Calu3 (cell line): ENCODE data around the gene LNX2. TPM values are rescaled to one million over a fixed set of nuclear protein-coding genes. Genes with fewer than 3 reads are reported as not detected.
A peak's percentile ranks its signal among the peaks of the same experiment; 100 is the strongest.

Experiments used
- BruUV-seq: library from RNA; stranded (reverse); fragments of 400-500 nt; replicated peaks from 2 replicates; lab custom pipeline; 2021; lab: Mats Ljungman, UMichigan
- CTCF ChIA-PET: fragments of 300-600 bp; sonication (Branson Sonifier 250); formaldehyde crosslinking; loops from one replicate; lab custom pipeline; 2022; ENCODE audit warnings: antibody characterized with exemption; lab: Charles Lee
- DNase-seq: peaks from one replicate; pipeline ENCODE4 v3.0.0; 2022
- H3K27ac Mint-ChIP-seq: one replicate; pipeline ENCODE4 v1.8.0; 2022; ENCODE audit warnings: mixed read lengths; ENCODE audit not compliant: unreplicated experiment
- H3K27me3 Mint-ChIP-seq: one replicate; pipeline ENCODE4 v1.8.0; 2022; ENCODE audit warnings: mixed read lengths; ENCODE audit not compliant: unreplicated experiment
- H3K36me3 Mint-ChIP-seq: one replicate; pipeline ENCODE4 v1.8.0; 2022; ENCODE audit warnings: mild to moderate bottlenecking, moderate library complexity, mixed read lengths; ENCODE audit not compliant: insufficient read depth, unreplicated experiment
- H3K4me1 Mint-ChIP-seq: one replicate; pipeline ENCODE4 v1.8.0; 2022; ENCODE audit warnings: mild to moderate bottlenecking, low read depth, mixed read lengths; ENCODE audit not compliant: unreplicated experiment
- H3K4me3 Mint-ChIP-seq: one replicate; pipeline ENCODE4 v1.8.0; 2022; ENCODE audit warnings: mild to moderate bottlenecking, low read depth, moderate library complexity, mixed read lengths; ENCODE audit not compliant: unreplicated experiment
- H3K9me3 Mint-ChIP-seq: one replicate; pipeline ENCODE4 v1.8.0; 2022; ENCODE audit warnings: low read depth, mixed read lengths; ENCODE audit not compliant: unreplicated experiment
- intact Hi-C: fragments of 100-400 bp; cut with micrococcal nuclease; formaldehyde crosslinking; loops from one replicate; pipeline ENCODE4 v1.10.0; 2022; ENCODE audit not compliant: unreplicated experiment
- total RNA-seq: library from RNA; stranded (reverse); gene quantifications from 2 replicates; pipeline ENCODE4 v1.2.3, GENCODE V29; 2022
- TF ChIP-seq, protein P1 (sequence below): fragments of 200-600 bp; IDR thresholded peaks from one replicate; pipeline ENCODE4 v1.8.0; 2022; ENCODE audit warnings: antibody characterized with exemption; ENCODE audit not compliant: unreplicated experiment

Gene LNX2
- total RNA-seq, 1 experiment from 2014 or later, result 11.0 TPM

DNA sequence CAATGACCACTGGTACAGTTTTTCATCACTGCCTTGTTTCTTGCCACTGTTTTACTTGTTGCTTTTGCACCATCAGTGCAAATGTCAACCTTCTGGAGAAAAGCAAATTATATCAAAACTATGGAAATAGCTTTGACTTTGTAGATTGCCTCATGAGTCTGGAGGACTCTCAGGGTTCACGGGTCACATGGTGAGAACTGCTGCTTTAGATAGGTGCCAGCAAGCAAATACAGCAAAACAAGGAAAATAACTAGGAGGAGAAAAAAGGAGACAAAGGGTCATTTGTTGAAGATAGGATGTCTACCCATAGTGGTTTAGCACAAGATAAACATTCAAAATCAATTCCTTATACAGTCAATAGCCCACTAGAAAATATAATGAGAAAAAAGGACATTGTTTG is 34.5 kb upstream of the LNX2 start:
- intact Hi-C loops, result no loop called here
- CTCF ChIA-PET, result no interaction called here
- Mint-ChIP-seq H3K9me3 (peaks cover 2% of the 10 kb centered on the region), H3K27me3 (no peaks in the 10 kb centered on the region), H3K27ac (peak overlapping the region; percentile 55), H3K4me1 (peaks cover 26% of the 10 kb centered on the region), H3K36me3 (no peaks in the 10 kb centered on the region), H3K4me3 (no peak overlapping the region)
- no TSS peak for BruUV-seq
- TF ChIP-seq, protein P1, sequence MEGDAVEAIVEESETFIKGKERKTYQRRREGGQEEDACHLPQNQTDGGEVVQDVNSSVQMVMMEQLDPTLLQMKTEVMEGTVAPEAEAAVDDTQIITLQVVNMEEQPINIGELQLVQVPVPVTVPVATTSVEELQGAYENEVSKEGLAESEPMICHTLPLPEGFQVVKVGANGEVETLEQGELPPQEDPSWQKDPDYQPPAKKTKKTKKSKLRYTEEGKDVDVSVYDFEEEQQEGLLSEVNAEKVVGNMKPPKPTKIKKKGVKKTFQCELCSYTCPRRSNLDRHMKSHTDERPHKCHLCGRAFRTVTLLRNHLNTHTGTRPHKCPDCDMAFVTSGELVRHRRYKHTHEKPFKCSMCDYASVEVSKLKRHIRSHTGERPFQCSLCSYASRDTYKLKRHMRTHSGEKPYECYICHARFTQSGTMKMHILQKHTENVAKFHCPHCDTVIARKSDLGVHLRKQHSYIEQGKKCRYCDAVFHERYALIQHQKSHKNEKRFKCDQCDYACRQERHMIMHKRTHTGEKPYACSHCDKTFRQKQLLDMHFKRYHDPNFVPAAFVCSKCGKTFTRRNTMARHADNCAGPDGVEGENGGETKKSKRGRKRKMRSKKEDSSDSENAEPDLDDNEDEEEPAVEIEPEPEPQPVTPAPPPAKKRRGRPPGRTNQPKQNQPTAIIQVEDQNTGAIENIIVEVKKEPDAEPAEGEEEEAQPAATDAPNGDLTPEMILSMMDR, result no peak
- no peak for DNase-seq

DNA sequence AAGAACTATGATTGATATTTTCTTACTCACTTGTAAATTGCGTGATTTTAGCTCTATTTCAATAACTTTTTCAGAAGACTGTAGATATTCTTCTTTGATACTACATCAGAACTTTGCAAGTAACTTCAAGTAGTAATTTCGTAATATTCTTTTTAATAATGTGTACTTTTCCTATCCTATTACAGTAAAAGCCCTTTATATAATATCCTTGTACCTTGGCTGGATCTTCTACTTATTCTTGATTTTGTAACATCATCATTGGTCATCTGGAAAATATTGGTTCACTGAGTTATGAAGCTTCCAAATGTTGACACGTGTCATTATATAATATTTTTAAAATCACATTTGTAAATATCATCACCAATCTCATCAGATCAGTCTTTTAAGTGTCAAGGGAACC is 33.7 kb upstream of the LNX2 start:
- no peaks in the 10 kb centered on the region for H3K27me3 Mint-ChIP-seq
- H3K9me3 Mint-ChIP-seq, result peaks cover 2% of the 10 kb centered on the region
- no peak overlapping the region for H3K4me3 Mint-ChIP-seq
- peaks cover 19% of the 10 kb centered on the region for H3K4me1 Mint-ChIP-seq
- TF ChIP-seq, protein P1, result no peak
- DNase-seq, result no peak
- intact Hi-C loops, result no loop called here
- CTCF ChIA-PET, result no interaction called here
- no peaks in the 10 kb centered on the region for H3K36me3 Mint-ChIP-seq
- no TSS peak for BruUV-seq
- no peak overlapping the region for H3K27ac Mint-ChIP-seq

DNA sequence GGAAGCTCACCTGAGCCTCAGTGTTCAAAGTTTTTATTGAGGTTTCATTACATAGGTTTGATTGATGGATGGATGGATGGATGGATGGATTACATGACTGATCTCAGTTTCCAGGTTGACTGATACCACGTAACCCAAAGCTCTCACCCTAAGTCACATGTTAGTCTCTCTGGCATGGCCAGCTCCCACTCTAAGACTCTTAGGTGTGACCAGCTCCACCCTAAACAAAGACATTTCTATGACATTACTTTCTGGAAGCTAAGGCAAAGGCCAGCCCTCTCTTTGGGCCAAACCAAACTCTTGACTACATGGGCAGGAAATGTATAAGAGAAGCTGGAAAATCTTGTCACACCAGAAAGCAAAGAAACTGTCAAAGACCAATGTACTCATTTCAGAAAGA is 30.0 kb upstream of the LNX2 start:
- TF ChIP-seq, protein P1, result no peak
- intact Hi-C loops, result no loop called here
- Mint-ChIP-seq H3K4me1 (peaks cover 9% of the 10 kb centered on the region), H3K36me3 (no peaks in the 10 kb centered on the region), H3K4me3 (no peak overlapping the region), H3K9me3 (peaks cover 2% of the 10 kb centered on the region), H3K27me3 (no peaks in the 10 kb centered on the region), H3K27ac (no peak overlapping the region)
- CTCF ChIA-PET, result no interaction called here
- no peak for DNase-seq
- no TSS peak for BruUV-seq

- no peaks in the 10 kb centered on the region for H3K36me3 Mint-ChIP-seq
- CTCF ChIA-PET, result interaction anchor here (1.1 kb wide), 1 partner anchor 88 kb away, joined by 3 read pairs; no protein-coding TSS in a partner anchor
Measured at GRCh38 chr13:27644302-27644701, 24.0 kb upstream of the LNX2 start.

More at GRCh38 chr13:27644302-27644701, 24.0 kb upstream of the LNX2 start:
- no peak overlapping the region for H3K4me3 Mint-ChIP-seq
- TF ChIP-seq, protein P1, result no peak
- intact Hi-C loops, result no loop called here
- no peaks in the 10 kb centered on the region for H3K9me3 Mint-ChIP-seq
- H3K4me1 Mint-ChIP-seq, result peaks cover 16% of the 10 kb centered on the region
- no peak overlapping the region for H3K27ac Mint-ChIP-seq
- DNase-seq, result no peak
- H3K27me3 Mint-ChIP-seq, result no peaks in the 10 kb centered on the region
- no TSS peak for BruUV-seq
